Measurements from ENCODE around the gene MSH2.

Gene MSH2

GRCh38 chr2:47479863-47480262 is 76.9 kb downstream of the MSH2 start:
- no peak for ATAC-seq
- TF ChIP-seq CSDC2 (CRISPR knock-in tag; IDR thresholded peaks at IDR 0.05) (no peak), ZC3H10 (CRISPR knock-in tag; IDR thresholded peaks at IDR 0.05) (no peak), BACH2 (CRISPR knock-in tag; IDR thresholded peaks at IDR 0.05; ENCODE audit: borderline replicate concordance) (no peak), TCF4 (CRISPR knock-in tag; IDR thresholded peaks at IDR 0.05; ENCODE audit: borderline replicate concordance) (no peak), GLIS3 (CRISPR knock-in tag; IDR thresholded peaks at IDR 0.05) (no peak), ZFP3 (CRISPR knock-in tag; IDR thresholded peaks at IDR 0.05) (no peak), ZNF565 (CRISPR knock-in tag; conservative IDR thresholded peaks at IDR 0.05; ENCODE audit: low read depth) (no peak)

- no peak for ATAC-seq
- no peak for TF ChIP-seq CREB5 (CRISPR knock-in tag; IDR thresholded peaks at IDR 0.05; ENCODE audit: low read depth)
- no peak for TF ChIP-seq ZC3H10 (CRISPR knock-in tag; IDR thresholded peaks at IDR 0.05)
- TF ChIP-seq GLIS3 (CRISPR knock-in tag; IDR thresholded peaks at IDR 0.05), result no peak
- TF ChIP-seq PATZ1 (CRISPR knock-in tag; IDR thresholded peaks at IDR 0.05; ENCODE audit: borderline replicate concordance), result no peak
- TF ChIP-seq ZNF8 (CRISPR knock-in tag; IDR thresholded peaks at IDR 0.05), result no peak
- TF ChIP-seq POU6F1 (CRISPR knock-in tag; IDR thresholded peaks at IDR 0.05; ENCODE audit: borderline replicate concordance, low read depth), result no peak
- no peak for TF ChIP-seq BACH2 (CRISPR knock-in tag; IDR thresholded peaks at IDR 0.05; ENCODE audit: borderline replicate concordance)
- TF ChIP-seq TSHZ2 (CRISPR knock-in tag; IDR thresholded peaks at IDR 0.05), result no peak
- TF ChIP-seq ZNF565 (CRISPR knock-in tag; conservative IDR thresholded peaks at IDR 0.05; ENCODE audit: low read depth), result no peak
- TF ChIP-seq CSDC2 (CRISPR knock-in tag; IDR thresholded peaks at IDR 0.05), result no peak
- no peak for TF ChIP-seq TCF4 (CRISPR knock-in tag; IDR thresholded peaks at IDR 0.05; ENCODE audit: borderline replicate concordance)
- TF ChIP-seq ZFP3 (CRISPR knock-in tag; IDR thresholded peaks at IDR 0.05), result no peak
- TF ChIP-seq CSRNP3 (CRISPR knock-in tag; IDR thresholded peaks at IDR 0.05), result no peak
- no peak for TF ChIP-seq ESRRG (CRISPR knock-in tag; IDR thresholded peaks at IDR 0.05)
- TF ChIP-seq SNAI2 (CRISPR knock-in tag; IDR thresholded peaks at IDR 0.05), result no peak
- TF ChIP-seq ZNF70 (CRISPR knock-in tag; IDR thresholded peaks at IDR 0.05), result no peak
- TF ChIP-seq PPARA (CRISPR knock-in tag; IDR thresholded peaks at IDR 0.05; ENCODE audit: borderline replicate concordance), result no peak
- TF ChIP-seq TOX (CRISPR knock-in tag; IDR thresholded peaks at IDR 0.05; ENCODE audit: borderline replicate concordance), result no peak
Measured at GRCh38 chr2:47483191-47483590, 80.2 kb downstream of the MSH2 start.

- ATAC-seq, result no peak
- TF ChIP-seq CSRNP3 (CRISPR knock-in tag; IDR thresholded peaks at IDR 0.05) (no peak), CREB5 (CRISPR knock-in tag; IDR thresholded peaks at IDR 0.05; ENCODE audit: low read depth) (no peak), ISL1 (CRISPR knock-in tag; IDR thresholded peaks at IDR 0.05) (no peak), ZFP3 (CRISPR knock-in tag; IDR thresholded peaks at IDR 0.05) (no peak), SNAI2 (CRISPR knock-in tag; IDR thresholded peaks at IDR 0.05) (no peak), ZNF8 (CRISPR knock-in tag; IDR thresholded peaks at IDR 0.05) (no peak), CSDC2 (CRISPR knock-in tag; IDR thresholded peaks at IDR 0.05) (no peak), ARNTL (CRISPR knock-in tag; IDR thresholded peaks at IDR 0.05; ENCODE audit: borderline replicate concordance, low read depth) (no peak), TSHZ2 (CRISPR knock-in tag; IDR thresholded peaks at IDR 0.05) (no peak), RARB (CRISPR knock-in tag; IDR thresholded peaks at IDR 0.05) (no peak), ZNF565 (CRISPR knock-in tag; conservative IDR thresholded peaks at IDR 0.05; ENCODE audit: low read depth) (no peak), OSR1 (CRISPR knock-in tag; IDR thresholded peaks at IDR 0.05) (no peak), BACH2 (CRISPR knock-in tag; IDR thresholded peaks at IDR 0.05; ENCODE audit: borderline replicate concordance) (no peak)
Measured at GRCh38 chr2:47484396-47484795, 81.4 kb downstream of the MSH2 start.

Data from SK-N-SH treated with all-trans-retinoic acid at 6 μM for 48 hours (cell line).